Pancreas (tissue), 10 donors: Measurements from ENCODE around the gene CEP43. TPM values are rescaled to one million over a fixed set of nuclear protein-coding genes. Genes with fewer than 3 reads are reported as not detected.

Experiments
- ATAC-seq, 4 donors: fragments of 200-7000 bp; cut with Tn5 transposase; one replicate each; pipeline versions ENCODE4 v1.8.0 to v1.9.1; 2020; ENCODE audit warnings: mild to moderate bottlenecking in 4 of 4, moderate library complexity in 4 of 4
- DNase-seq, 6 donors: peaks; one replicate each; pipeline ENCODE4 v3.0.0-alpha.2; 2020
- FAIRE-seq: peaks from 2 replicates; lab custom pipeline; 2012; peaks lifted over from hg19 to GRCh38; lab: Jason Lieb, UNC
- H3K27ac ChIP-seq, 4 donors: fragments of 200-600 bp; sonication (generic); 1 replicate in 3 of 4; 2 replicates in 1 of 4; pipeline versions ENCODE4 v1.5.0 to v1.8.0; 2020
- H3K27me3 ChIP-seq, 4 donors: fragments of 200-600 bp; one replicate each; pipeline ENCODE4 v1.8.0; 2021
- H3K36me3 ChIP-seq, 3 donors: fragments of 200-600 bp; sonication (generic) in 1 of 3; one replicate each; pipeline versions ENCODE4 v1.5.0 to v1.8.0; 2020 to 2021
- H3K4me1 ChIP-seq, 3 donors: fragments of 200-600 bp; one replicate each; pipeline ENCODE4 v1.8.0; 2021
- H3K4me3 ChIP-seq, 4 donors: fragments of 200-600 bp; sonication (generic) in 2 of 4; one replicate each; pipeline versions ENCODE4 v1.5.0 to v1.8.0; 2020 to 2021
- H3K9me3 ChIP-seq, 4 donors: fragments of 200-600 bp; one replicate each; pipeline ENCODE4 v1.8.0; 2021
- CTCF ChIP-seq, 4 donors: fragments of 200-600 bp; sonication (generic) in 3 of 4; IDR thresholded peaks; one replicate each; pipeline versions ENCODE4 v1.5.0 to v1.8.0; 2021; ENCODE audit warnings: antibody characterized with exemption in 4 of 4
- WGBS, 2 donors: extraction: QIAGEN DNeasy Blood & Tissue Kit; methylation state at CpG; one replicate each; pipeline ENCODE4 v1.1.7; 2013; 5-methylcytosine and 5-hydroxymethylcytosine counted together
- intact Hi-C, 3 donors: fragments of 100-400 bp; cut with DNase I; formaldehyde crosslinking; loops; one replicate each; pipeline versions ENCODE4 v1.11.1 to v1.14.2; 2022
- polyA plus RNA-seq, 2 donors: library from polyadenylated mRNA; stranded (reverse); fragments of 200-250 nt; gene quantifications; one replicate each; pipeline ENCODE4 v1.2.3, GENCODE V29; 2013
- total RNA-seq, 6 donors: library from RNA; stranded (reverse); fragmentation: NEBNext Ultra II Directional in 4 of 6; extraction: Animal tissue kit (Norgen Biotek cat#: 25700) in 4 of 6; gene quantifications; one replicate each; pipeline versions ENCODE4 v1.2.1 to v1.2.4, GENCODE V29; 2021 to 2023
- donor health status: healthy with polysubstance abuse.
- donor health status: DM: no; HTN: no; CAD: no; lungs with moderate emphysema.
- donor health status: DM: no; HTN: no; CAD: no.
- donor health status: control.
- donor health status: control.
- donor health status: Bipolar disorder and iron deficiency.
- donor health status: DM: yes; HTN: yes; CAD: no.
- donor health status: DM: no; HTN: no; CAD: no.
- donor health status: DM: no; HTN: no; CAD: no.
- donor health status: DM: yes; HTN: yes; CAD: no.

Gene CEP43
- total and polyA plus RNA-seq, 8 donors: 4.4 to 11.9 (median 6.4) TPM

DNA sequence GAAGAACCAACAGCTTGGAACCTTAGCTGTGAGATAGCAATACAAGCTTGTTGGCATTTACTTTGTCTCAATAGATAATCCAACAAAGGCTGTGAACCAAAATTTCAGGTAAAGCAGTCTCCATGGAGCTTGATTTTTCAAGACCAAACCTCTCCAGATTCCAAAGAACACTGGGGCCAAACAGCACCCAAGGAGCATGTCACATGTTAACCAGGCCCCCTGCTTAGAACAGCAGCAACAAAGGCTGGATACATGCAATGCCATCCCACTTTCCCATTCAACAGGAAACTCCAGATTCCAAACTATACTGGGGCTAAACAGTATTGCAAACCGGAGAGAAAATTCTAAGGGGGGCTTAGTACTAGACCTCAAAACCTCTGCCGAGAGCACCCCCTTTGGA lies 27.1 kb upstream of the CEP43 start:
- FAIRE-seq (no peak), DNase-seq (no peak), ATAC-seq (no peak)
- Histone ChIP-seq H3K9me3 (no peaks in the 10 kb centered on the region), H3K27ac (no peak overlapping the region), H3K4me3 (no peak overlapping the region), H3K4me1 (no peaks in the 10 kb centered on the region), H3K36me3 (no peaks in the 10 kb centered on the region), H3K27me3 (no peaks in the 10 kb centered on the region)
- WGBS, 2 donors: 91 to 93% methylated on average over 2 of the region's 2 CpGs
- intact Hi-C loops: no loop called here
- no peak for TF ChIP-seq CTCF (IDR thresholded peaks at IDR 0.05)

GRCh38 chr6:166976636-166977035 lies 22.6 kb upstream of the CEP43 start:
- no peak for ATAC-seq
- intact Hi-C loops: no loop called here
- H3K27me3 ChIP-seq: no peaks in the 10 kb centered on the region
- no peaks in the 10 kb centered on the region for H3K4me1 ChIP-seq
- no peak for TF ChIP-seq CTCF (IDR thresholded peaks at IDR 0.05)
- no peak for DNase-seq
- H3K4me3 ChIP-seq: no peak overlapping the region
- H3K27ac ChIP-seq: no peak overlapping the region
- H3K36me3 ChIP-seq: no peaks in the 10 kb centered on the region
- WGBS, 2 donors: 95 to 100% methylated on average over 2 of the region's 2 CpGs
- no peaks in the 10 kb centered on the region for H3K9me3 ChIP-seq
- FAIRE-seq: no peak

DNA sequence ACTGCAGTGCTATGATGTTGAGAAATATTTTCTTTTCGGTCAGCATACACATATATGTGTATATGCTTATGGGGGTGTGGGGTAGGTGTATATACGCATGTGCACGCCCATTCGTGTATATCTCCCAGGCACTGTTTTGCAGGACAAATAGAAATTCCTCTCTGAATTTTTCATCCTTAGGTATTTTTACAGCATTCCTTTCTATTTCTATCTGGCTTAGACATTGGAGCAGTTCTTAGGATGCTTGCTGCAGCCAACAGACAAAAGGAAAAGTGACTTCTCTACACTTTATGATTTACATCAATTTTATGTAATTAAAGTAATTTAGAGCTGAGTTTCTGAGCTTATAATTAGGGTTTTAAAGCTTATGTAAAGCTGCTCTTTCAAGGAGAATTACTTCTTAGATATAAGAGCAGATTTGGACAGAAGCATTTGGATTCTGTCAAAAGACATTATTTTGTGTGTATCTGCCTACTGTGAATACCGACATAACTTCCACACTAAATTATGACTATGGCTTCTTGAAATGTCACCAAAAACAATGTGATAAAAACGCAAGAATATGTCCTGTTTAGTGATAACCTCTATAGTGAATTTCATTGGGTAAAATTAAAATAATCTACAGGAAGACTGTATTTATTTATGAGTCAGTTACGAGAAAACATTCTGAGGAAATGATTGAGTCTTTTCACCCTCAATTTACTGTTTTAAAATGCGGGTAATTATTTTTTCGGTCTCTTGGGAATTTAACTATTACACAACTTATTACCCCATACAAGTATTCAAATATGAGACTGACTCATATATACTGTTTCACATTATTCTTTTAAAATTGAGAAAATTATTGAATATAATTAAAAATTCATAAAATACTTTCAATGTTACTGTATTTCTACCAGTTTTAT lies 21.3 kb upstream of the CEP43 start:
- no peak for ATAC-seq
- no peak for FAIRE-seq
- no peak overlapping the region for H3K27ac ChIP-seq

DNA sequence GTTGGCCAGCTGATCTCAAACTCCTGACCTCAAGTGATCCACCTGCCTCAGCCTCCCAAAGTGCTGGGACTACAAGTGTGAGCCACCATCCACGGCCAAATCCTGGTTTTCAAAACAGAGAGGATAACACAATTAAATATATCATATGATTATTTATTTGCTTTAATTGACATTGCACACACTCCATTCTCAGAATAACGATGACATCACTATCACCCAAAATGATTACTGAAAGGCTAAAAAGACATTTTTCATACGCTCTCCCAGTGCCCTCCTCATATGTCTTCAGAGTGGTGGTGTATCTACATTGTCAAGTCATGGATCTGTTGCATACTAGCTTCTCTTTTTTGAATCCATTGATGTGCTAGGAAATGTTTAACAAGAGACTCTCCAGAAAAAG lies 18.5 kb upstream of the CEP43 start:
- FAIRE-seq (no peak), DNase-seq (no peak), ATAC-seq (no peak)
- no peaks in the 10 kb centered on the region for H3K4me1 ChIP-seq
- H3K27me3 ChIP-seq: no peaks in the 10 kb centered on the region
- intact Hi-C loops: loop anchor here in 1 of 3 donors (10.0 kb wide), 1 partner anchor 206 kb away; no protein-coding TSS in a partner anchor
- TF ChIP-seq CTCF (IDR thresholded peaks at IDR 0.05): no peak
- no peaks in the 10 kb centered on the region for H3K36me3 ChIP-seq
- 96 to 97% methylated on average over 3 of the region's 3 CpGs for WGBS, 2 donors
- no peak overlapping the region for H3K4me3 ChIP-seq
- no peaks in the 10 kb centered on the region for H3K9me3 ChIP-seq
- H3K27ac ChIP-seq: no peak overlapping the region

More for the DNA sequence above, 21.3 kb upstream of the CEP43 start:
- H3K36me3 ChIP-seq: no peaks in the 10 kb centered on the region
- no peak overlapping the region for H3K4me3 ChIP-seq
- TF ChIP-seq CTCF (IDR thresholded peaks at IDR 0.05): no peak
- H3K27me3 ChIP-seq: no peaks in the 10 kb centered on the region
- DNase-seq: no peak
- WGBS, 2 donors: 90 to 93% methylated on average over 9 of the region's 9 CpGs
- H3K4me1 ChIP-seq: no peaks in the 10 kb centered on the region
- intact Hi-C loops: no loop called here
- H3K9me3 ChIP-seq: no peaks in the 10 kb centered on the region

DNA sequence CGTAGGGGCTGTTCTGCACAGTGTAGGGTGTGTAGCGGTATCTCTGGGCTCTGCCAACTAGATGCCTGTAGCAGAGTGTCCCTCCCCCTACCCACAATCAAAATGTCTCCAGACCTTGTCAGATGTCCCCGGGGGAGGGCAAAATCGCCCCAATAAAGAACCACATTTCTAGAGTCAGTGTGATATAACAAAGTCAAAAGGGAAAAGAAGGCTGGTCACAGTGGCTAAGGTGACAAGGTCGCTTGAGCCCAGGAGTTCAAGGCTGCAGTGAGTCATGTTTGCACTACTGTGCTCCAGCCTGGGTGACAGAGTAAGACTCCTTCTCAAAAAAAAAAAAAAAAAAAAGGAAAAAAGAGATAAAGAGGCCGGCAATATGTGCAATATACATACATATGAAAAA lies 11.7 kb upstream of the CEP43 start:
- FAIRE-seq (no peak), ATAC-seq (no peak), DNase-seq (no peak)
- Histone ChIP-seq H3K4me3 (no peak overlapping the region), H3K27ac (no peak overlapping the region), H3K27me3 (no peaks in the 10 kb centered on the region), H3K4me1 (peaks cover 0 to 6% (median 0%) of the 10 kb centered on the region in 3 donors), H3K36me3 (no peaks in the 10 kb centered on the region), H3K9me3 (no peaks in the 10 kb centered on the region)
- 48 to 71% methylated on average over 6 of the region's 6 CpGs for WGBS, 2 donors
- intact Hi-C loops: loop anchor here in 1 of 3 donors (10.0 kb wide), 1 partner anchor 213 kb away; no protein-coding TSS in a partner anchor
- no peak for TF ChIP-seq CTCF (IDR thresholded peaks at IDR 0.05)
